Neural cell (in vitro differentiated cells): ENCODE data around the gene ZNF132. TPM values are rescaled to one million over a fixed set of nuclear protein-coding genes. Genes with fewer than 3 reads are reported as not detected.

Experiments
- H2AFZ ChIP-seq: fragments of 200-600, 300-800 bp; sonication (generic), shearing (Covaris generic); 2 replicates; pipeline ENCODE4 v1.6.0; 2014; ENCODE audit warnings: low read depth, mild to moderate bottlenecking, antibody characterized with exemption, low read length, moderate library complexity
- H3F3A ChIP-seq: fragments of 200-600 bp; shearing (Covaris generic); 2 replicates; pipeline ENCODE4 v1.6.1; 2016; ENCODE audit warnings: mild to moderate bottlenecking, moderate library complexity, mixed read lengths, antibody characterized with exemption, low read length; ENCODE audit not compliant: insufficient read depth, poor library complexity, severe bottlenecking
- H3K27ac ChIP-seq: fragments of 200-600, 300-800 bp; sonication (generic), shearing (Covaris generic); 2 replicates; pipeline ENCODE4 v1.5.1; 2014; ENCODE audit warnings: mild to moderate bottlenecking, low read length, moderate library complexity
- H3K27me3 ChIP-seq: fragments of 300-800, 200-600 bp; sonication (generic), shearing (Covaris generic); 2 replicates; pipeline ENCODE4 v1.6.0; 2014; ENCODE audit warnings: mild to moderate bottlenecking, low read depth, low read length, moderate library complexity; ENCODE audit not compliant: insufficient read depth
- H3K36me3 ChIP-seq: fragments of 300-800, 200-600 bp; sonication (generic), shearing (Covaris generic); 2 replicates; pipeline ENCODE4 v1.5.1; 2014; ENCODE audit warnings: mild to moderate bottlenecking, antibody characterized with exemption, low read length, moderate library complexity; ENCODE audit not compliant: insufficient read depth
- H3K4me2 ChIP-seq: fragments of 300-800, 200-600 bp; sonication (generic), shearing (Covaris generic); 2 replicates; pipeline ENCODE4 v1.6.0; 2014; ENCODE audit warnings: mild to moderate bottlenecking, low read length
- H3K4me3 ChIP-seq: fragments of 300-800, 200-600 bp; sonication (generic), shearing (Covaris generic); 2 replicates; pipeline ENCODE4 v1.5.1; 2014; ENCODE audit warnings: mild to moderate bottlenecking, low read length, moderate library complexity
- H3K79me2 ChIP-seq: fragments of 200-600 bp; shearing (Covaris generic); replicated peaks from 2 replicates; pipeline ENCODE4 v1.6.0; 2014; ENCODE audit warnings: mild to moderate bottlenecking, low read length, moderate library complexity; ENCODE audit not compliant: insufficient read depth
- H3K9ac ChIP-seq: fragments of 300-800, 200-600 bp; sonication (generic), shearing (Covaris generic); 2 replicates; pipeline ENCODE4 v1.6.1; 2016; ENCODE audit warnings: mild to moderate bottlenecking, low read length, mixed read lengths
- H3K9me2 ChIP-seq: fragments of 200-600 bp; shearing (Covaris generic); 2 replicates; pipeline ENCODE4 v1.6.1; 2016; ENCODE audit warnings: mild to moderate bottlenecking, low read length, mixed read lengths; ENCODE audit not compliant: insufficient read depth
- H3K9me3 ChIP-seq: fragments of 200-600, 300-800 bp; sonication (generic), shearing (Covaris generic); 2 replicates; pipeline ENCODE4 v1.6.1; 2016; ENCODE audit warnings: mild to moderate bottlenecking, mixed run types, low read length, moderate library complexity, mixed read lengths
- H4K20me1 ChIP-seq: fragments of 200-600 bp; shearing (Covaris generic); 2 replicates; pipeline ENCODE4 v1.6.1; 2016; ENCODE audit warnings: mild to moderate bottlenecking, mixed run types; ENCODE audit not compliant: insufficient read depth
- EP300 ChIP-seq: fragments of 450-650 bp; conservative IDR thresholded peaks from 2 replicates; pipeline ENCODE4 v1.6.1; 2014; ENCODE audit warnings: antibody characterized with exemption, mild to moderate bottlenecking, moderate library complexity; ENCODE audit not compliant: poor library complexity, severe bottlenecking
- EZH2 ChIP-seq: fragments of 200-600, 300-800 bp; shearing (Covaris generic), sonication (generic); IDR thresholded peaks from 2 replicates; pipeline ENCODE4 v1.6.1; 2014; ENCODE audit warnings: antibody characterized with exemption, low read length, borderline replicate concordance, mild to moderate bottlenecking; ENCODE audit not compliant: insufficient read depth, poor library complexity, severe bottlenecking
- MXI1 ChIP-seq: fragments of 450-650 bp; conservative IDR thresholded peaks from 2 replicates; pipeline ENCODE4 v1.6.1; 2014; ENCODE audit warnings: antibody characterized with exemption, mild to moderate bottlenecking; ENCODE audit not compliant: poor library complexity, severe bottlenecking
- POLR2AphosphoS5 ChIP-seq: IDR thresholded peaks from 2 replicates; pipeline ENCODE4 v1.6.1; 2012
- RAD21 ChIP-seq: fragments of 450-650 bp; conservative IDR thresholded peaks from 2 replicates; pipeline ENCODE4 v1.6.1; 2014; ENCODE audit warnings: antibody characterized with exemption, mild to moderate bottlenecking, moderate library complexity
- SMC3 ChIP-seq: fragments of 450-650 bp; conservative IDR thresholded peaks from 2 replicates; pipeline ENCODE4 v1.6.1; 2014; ENCODE audit warnings: antibody characterized with exemption, mild to moderate bottlenecking, moderate library complexity; ENCODE audit not compliant: poor library complexity
- TAF1 ChIP-seq: IDR thresholded peaks from 2 replicates; pipeline ENCODE4 v1.6.1; 2012; ENCODE audit warnings: low read depth
- polyA plus RNA-seq: library from polyadenylated mRNA; depleted of rRNA; stranded (reverse); fragments of >200 nt; gene quantifications from 2 replicates; pipeline ENCODE4 v1.2.3, GENCODE V29; 2014
- TF ChIP-seq, protein P1 (sequence below): fragments of 450-650 bp; IDR thresholded peaks from 2 replicates; pipeline ENCODE4 v1.5.1; 2014; ENCODE audit warnings: antibody characterized with exemption, mild to moderate bottlenecking, moderate library complexity; ENCODE audit not compliant: poor library complexity, severe bottlenecking
- TF ChIP-seq, protein P2 (sequence below): IDR thresholded peaks from 2 replicates; pipeline ENCODE4 v1.6.1; 2012; ENCODE audit warnings: borderline replicate concordance

The ZNF132 gene
- polyA plus RNA-seq, 1 donor from 2014 or later: 0.77 TPM

DNA sequence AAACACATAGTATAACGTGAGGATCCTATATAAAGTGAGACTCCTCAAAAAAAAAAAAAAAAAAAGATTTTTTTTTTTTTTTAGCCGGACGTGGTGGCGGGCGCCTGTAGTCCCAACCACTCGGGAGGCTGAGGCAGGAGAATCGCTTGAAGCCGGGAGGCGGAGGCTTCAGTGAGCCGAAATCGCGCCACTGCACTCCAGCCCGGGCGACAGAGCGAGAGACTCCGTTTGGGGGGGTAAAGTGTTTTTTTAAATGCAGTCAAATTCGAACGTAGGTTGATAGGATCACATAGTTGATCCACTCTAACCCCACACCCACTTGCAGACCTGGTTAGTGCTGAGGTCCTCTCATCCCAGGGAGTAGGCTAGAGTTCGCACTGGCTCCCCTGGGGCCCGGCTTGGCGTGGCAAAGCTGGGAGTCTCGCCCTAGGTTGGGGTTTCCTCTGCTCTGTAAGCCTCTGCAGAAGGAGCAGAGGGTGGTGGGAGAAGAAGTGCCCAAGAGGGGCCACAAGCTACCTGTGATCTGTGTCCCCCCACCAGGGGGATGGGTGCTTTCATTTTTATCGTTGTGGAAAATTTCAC is 38.0 kb downstream of the ZNF132 start:
- Histone ChIP-seq H3K9ac (peak overlapping the region; percentile 83), H3K79me2 (peaks cover 12% of the 10 kb centered on the region), H3K36me3 (no peaks in the 10 kb centered on the region), H3K4me2 (peak overlapping the region; percentile 39), H3K27me3 (no peaks in the 10 kb centered on the region), H3K9me2 (no peaks in the 10 kb centered on the region), H3K27ac (peak overlapping the region; percentile 91), H3F3A (no peaks in the 10 kb centered on the region), H4K20me1 (no peaks in the 10 kb centered on the region), H2AFZ (no peak overlapping the region), H3K4me3 (peak overlapping the region; percentile 81), H3K9me3 (no peaks in the 10 kb centered on the region)
- TF ChIP-seq EZH2 (no peak), TAF1 (no peak), POLR2AphosphoS5 (no peak), EP300 (no peak), MXI1 (no peak), RAD21 (no peak), SMC3 (no peak)
- TF ChIP-seq, protein P1, sequence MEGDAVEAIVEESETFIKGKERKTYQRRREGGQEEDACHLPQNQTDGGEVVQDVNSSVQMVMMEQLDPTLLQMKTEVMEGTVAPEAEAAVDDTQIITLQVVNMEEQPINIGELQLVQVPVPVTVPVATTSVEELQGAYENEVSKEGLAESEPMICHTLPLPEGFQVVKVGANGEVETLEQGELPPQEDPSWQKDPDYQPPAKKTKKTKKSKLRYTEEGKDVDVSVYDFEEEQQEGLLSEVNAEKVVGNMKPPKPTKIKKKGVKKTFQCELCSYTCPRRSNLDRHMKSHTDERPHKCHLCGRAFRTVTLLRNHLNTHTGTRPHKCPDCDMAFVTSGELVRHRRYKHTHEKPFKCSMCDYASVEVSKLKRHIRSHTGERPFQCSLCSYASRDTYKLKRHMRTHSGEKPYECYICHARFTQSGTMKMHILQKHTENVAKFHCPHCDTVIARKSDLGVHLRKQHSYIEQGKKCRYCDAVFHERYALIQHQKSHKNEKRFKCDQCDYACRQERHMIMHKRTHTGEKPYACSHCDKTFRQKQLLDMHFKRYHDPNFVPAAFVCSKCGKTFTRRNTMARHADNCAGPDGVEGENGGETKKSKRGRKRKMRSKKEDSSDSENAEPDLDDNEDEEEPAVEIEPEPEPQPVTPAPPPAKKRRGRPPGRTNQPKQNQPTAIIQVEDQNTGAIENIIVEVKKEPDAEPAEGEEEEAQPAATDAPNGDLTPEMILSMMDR: no peak
- TF ChIP-seq, protein P2, sequence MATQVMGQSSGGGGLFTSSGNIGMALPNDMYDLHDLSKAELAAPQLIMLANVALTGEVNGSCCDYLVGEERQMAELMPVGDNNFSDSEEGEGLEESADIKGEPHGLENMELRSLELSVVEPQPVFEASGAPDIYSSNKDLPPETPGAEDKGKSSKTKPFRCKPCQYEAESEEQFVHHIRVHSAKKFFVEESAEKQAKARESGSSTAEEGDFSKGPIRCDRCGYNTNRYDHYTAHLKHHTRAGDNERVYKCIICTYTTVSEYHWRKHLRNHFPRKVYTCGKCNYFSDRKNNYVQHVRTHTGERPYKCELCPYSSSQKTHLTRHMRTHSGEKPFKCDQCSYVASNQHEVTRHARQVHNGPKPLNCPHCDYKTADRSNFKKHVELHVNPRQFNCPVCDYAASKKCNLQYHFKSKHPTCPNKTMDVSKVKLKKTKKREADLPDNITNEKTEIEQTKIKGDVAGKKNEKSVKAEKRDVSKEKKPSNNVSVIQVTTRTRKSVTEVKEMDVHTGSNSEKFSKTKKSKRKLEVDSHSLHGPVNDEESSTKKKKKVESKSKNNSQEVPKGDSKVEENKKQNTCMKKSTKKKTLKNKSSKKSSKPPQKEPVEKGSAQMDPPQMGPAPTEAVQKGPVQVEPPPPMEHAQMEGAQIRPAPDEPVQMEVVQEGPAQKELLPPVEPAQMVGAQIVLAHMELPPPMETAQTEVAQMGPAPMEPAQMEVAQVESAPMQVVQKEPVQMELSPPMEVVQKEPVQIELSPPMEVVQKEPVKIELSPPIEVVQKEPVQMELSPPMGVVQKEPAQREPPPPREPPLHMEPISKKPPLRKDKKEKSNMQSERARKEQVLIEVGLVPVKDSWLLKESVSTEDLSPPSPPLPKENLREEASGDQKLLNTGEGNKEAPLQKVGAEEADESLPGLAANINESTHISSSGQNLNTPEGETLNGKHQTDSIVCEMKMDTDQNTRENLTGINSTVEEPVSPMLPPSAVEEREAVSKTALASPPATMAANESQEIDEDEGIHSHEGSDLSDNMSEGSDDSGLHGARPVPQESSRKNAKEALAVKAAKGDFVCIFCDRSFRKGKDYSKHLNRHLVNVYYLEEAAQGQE: no peak

DNA sequence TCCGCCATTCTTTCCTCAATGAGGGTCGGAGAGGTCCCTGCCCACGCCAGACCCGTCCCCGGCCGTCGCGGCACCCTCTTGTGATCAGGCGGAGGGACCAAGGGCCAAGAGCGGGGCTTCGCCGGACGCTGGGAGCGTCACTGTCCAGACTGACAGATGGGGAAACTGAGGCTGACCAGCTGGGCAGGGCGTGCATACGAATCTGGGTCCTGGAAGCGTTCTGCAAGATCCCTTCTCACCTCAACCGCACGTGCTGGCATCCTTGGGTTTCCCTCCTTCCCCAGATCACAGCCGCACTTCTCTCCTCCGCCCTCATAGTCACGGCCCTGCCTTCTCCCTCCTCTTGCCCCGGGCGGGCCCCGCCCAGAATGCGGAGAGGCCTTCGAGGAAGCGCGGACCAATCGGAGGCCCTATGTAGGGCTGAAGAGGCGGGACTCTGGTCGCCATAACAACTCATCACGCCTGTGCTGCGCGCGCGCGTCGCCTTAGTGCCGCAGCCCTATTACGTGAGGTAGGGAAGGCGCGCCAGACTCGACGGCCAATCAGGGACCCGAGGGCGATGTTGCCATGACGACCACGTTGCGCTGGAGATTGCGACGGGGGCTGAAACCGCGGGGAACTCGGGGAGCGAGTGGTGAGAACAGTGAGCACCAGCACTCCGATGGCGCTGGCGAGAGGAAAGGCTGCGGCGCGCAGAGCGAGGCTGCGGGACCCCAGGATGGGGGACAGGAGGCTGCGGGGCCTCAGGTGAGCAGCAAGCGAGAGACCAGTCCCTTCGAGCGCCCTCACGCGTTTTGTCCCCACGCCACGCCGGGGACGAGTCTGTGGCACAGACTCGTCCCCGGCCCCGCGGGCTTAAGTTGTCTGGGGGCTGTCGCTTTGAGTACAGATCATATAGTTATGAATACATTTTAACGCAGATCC is 38.8 kb downstream of the ZNF132 start:
- peak overlapping the region; percentile 69 for H2AFZ ChIP-seq
- peaks cover 12% of the 10 kb centered on the region for H3K79me2 ChIP-seq
- H3F3A ChIP-seq: no peaks in the 10 kb centered on the region
- no peaks in the 10 kb centered on the region for H4K20me1 ChIP-seq
- H3K4me3 ChIP-seq: peak overlapping the region; percentile 81
- H3K4me2 ChIP-seq: peak overlapping the region; percentile 99
- TF ChIP-seq SMC3: peak; percentile 50
- TF ChIP-seq RAD21: peak; percentile 41
- TF ChIP-seq EZH2: no peak
- peak; percentile 96 for TF ChIP-seq TAF1
- TF ChIP-seq MXI1: peak; percentile 96
- peak; percentile 95 for TF ChIP-seq POLR2AphosphoS5
- TF ChIP-seq, protein P1: no peak
- TF ChIP-seq EP300: peak; percentile 81
- TF ChIP-seq, protein P2: peak; percentile 87
- no peaks in the 10 kb centered on the region for H3K9me2 ChIP-seq
- H3K9ac ChIP-seq: peak overlapping the region; percentile 83
- H3K36me3 ChIP-seq: no peaks in the 10 kb centered on the region
- H3K27me3 ChIP-seq: no peaks in the 10 kb centered on the region
- H3K9me3 ChIP-seq: no peaks in the 10 kb centered on the region
- peak overlapping the region; percentile 91 for H3K27ac ChIP-seq
